Measurements from ENCODE around the gene CLK1.
A peak's percentile ranks its signal among the peaks of the same experiment; 100 is the strongest.

Gene CLK1

GRCh38 chr2:200811333-200812121, 52.9 kb downstream of the CLK1 start, which contains the start of gene BZW1:
Gene BZW1 (plus strand): TSS chr2:200811910. CDS start chr2:200813218, 1,308 bp downstream.
- TF ChIP-seq GATA1 (IDR thresholded peaks at IDR 0.05; ENCODE audit: low read depth, low read length) (no peak), POLR2A (IDR thresholded peaks at IDR 0.05; ENCODE audit: low read length) (peak; percentile 93)
- DNase-seq, result peak; percentile 97 to 98

- TF ChIP-seq POLR2A (IDR thresholded peaks at IDR 0.05; ENCODE audit: low read length), result no peak
- no peak for DNase-seq
Observed at GRCh38 chr2:200810998-200811332, 53.5 kb downstream of the CLK1 start.

GRCh38 chr2:200810252-200810997, 54.0 kb downstream of the CLK1 start:
- TF ChIP-seq POLR2A (IDR thresholded peaks at IDR 0.05; ENCODE audit: low read length) (no peak), GATA1 (IDR thresholded peaks at IDR 0.05; ENCODE audit: low read depth, low read length) (no peak)
- DNase-seq, result no peak

GRCh38 chr2:200809506-200810251, 54.8 kb downstream of the CLK1 start:
- no peak for TF ChIP-seq POLR2A (IDR thresholded peaks at IDR 0.05; ENCODE audit: low read length)
- DNase-seq, result no peak

Data from erythroblast (primary cell).